ACHN (cell line): ENCODE results near the gene RAB30.

Experiments used
- DNase-seq: peaks from one replicate; pipeline ENCODE4 v3.0.0-alpha.2; 2015
- in situ Hi-C: cut with HindIII; loops from 2 replicates; pipeline ENCODE4 v1.10.0; 2017; ENCODE audit warnings: low sequenced_read_pairs, low pct_ligation_motif_present, low pct_unique_long_range_greater_than_20kb

Gene RAB30

GRCh38 chr11:83071567-83072349 is at the start of gene RAB30:
Gene RAB30, minus strand, starts transcription at chr11:83071897. Its CDS starts 74,581 bp downstream, at chr11:82997316.
- in situ Hi-C loops: no loop called here
- peak; percentile 99 for DNase-seq

- no peak for DNase-seq
- in situ Hi-C loops: no loop called here
These were observed 48.6 kb upstream of the RAB30 start for GRCh38 chr11:83120327-83120726.

GRCh38 chr11:83119216-83119615 is 47.5 kb upstream of the RAB30 start:
- in situ Hi-C loops: no loop called here
- DNase-seq: no peak

- in situ Hi-C loops: no loop called here
These were observed 47.1 kb upstream of the RAB30 start for GRCh38 chr11:83118814-83119213.

GRCh38 chr11:83116015-83116641 is 44.4 kb upstream of the RAB30 start:
- in situ Hi-C loops: no loop called here
- no peak for DNase-seq

More at GRCh38 chr11:83118814-83119213, 47.1 kb upstream of the RAB30 start:
- DNase-seq: no peak

- no peak for DNase-seq
- in situ Hi-C loops: no loop called here
These were observed 43.9 kb upstream of the RAB30 start for GRCh38 chr11:83115551-83115950.

GRCh38 chr11:83115026-83115425 is 43.3 kb upstream of the RAB30 start:
- no peak for DNase-seq
- in situ Hi-C loops: no loop called here

- in situ Hi-C loops: no loop called here
- no peak for DNase-seq
These were observed 41.2 kb upstream of the RAB30 start for GRCh38 chr11:83112886-83113285.

- no peak for DNase-seq
- in situ Hi-C loops: no loop called here
These were observed 33.5 kb upstream of the RAB30 start for GRCh38 chr11:83105168-83105567.

- DNase-seq: no peak
- in situ Hi-C loops: no loop called here
These were observed 31.1 kb upstream of the RAB30 start for GRCh38 chr11:83102834-83103233.

- in situ Hi-C loops: no loop called here
These were observed 25.9 kb upstream of the RAB30 start for GRCh38 chr11:83097429-83098075.

GRCh38 chr11:83093634-83094033 is 21.9 kb upstream of the RAB30 start:
- in situ Hi-C loops: no loop called here
- no peak for DNase-seq

More at GRCh38 chr11:83097429-83098075, 25.9 kb upstream of the RAB30 start:
- DNase-seq: no peak

- in situ Hi-C loops: no loop called here
- peak; percentile 30 for DNase-seq
These were observed 21.0 kb upstream of the RAB30 start for GRCh38 chr11:83092488-83093384.

- peak; percentile 12 for DNase-seq
- in situ Hi-C loops: no loop called here
These were observed 17.3 kb upstream of the RAB30 start for GRCh38 chr11:83088965-83089364.

- in situ Hi-C loops: no loop called here
These were observed 15.3 kb upstream of the RAB30 start for GRCh38 chr11:83087035-83087434.

GRCh38 chr11:83079820-83080219 is 8.1 kb upstream of the RAB30 start:
- no peak for DNase-seq
- in situ Hi-C loops: no loop called here

More at GRCh38 chr11:83087035-83087434, 15.3 kb upstream of the RAB30 start:
- peak; percentile 22 for DNase-seq

- in situ Hi-C loops: no loop called here
- DNase-seq: no peak
These were observed 6.6 kb upstream of the RAB30 start for GRCh38 chr11:83078269-83078668.

- no peak for DNase-seq
These were observed 2.2 kb upstream of the RAB30 start for GRCh38 chr11:83073884-83074283.

GRCh38 chr11:83073258-83073657 is 1.6 kb upstream of the RAB30 start:
- in situ Hi-C loops: no loop called here
- no peak for DNase-seq

More at GRCh38 chr11:83073884-83074283, 2.2 kb upstream of the RAB30 start:
- in situ Hi-C loops: no loop called here
